ENCODE measurements around the gene DPM2. TPM values are rescaled to one million over a fixed set of nuclear protein-coding genes. Genes with fewer than 3 reads are reported as not detected.

The DPM2 gene, protein sequence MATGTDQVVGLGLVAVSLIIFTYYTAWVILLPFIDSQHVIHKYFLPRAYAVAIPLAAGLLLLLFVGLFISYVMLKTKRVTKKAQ
- 10.1 and 11.5 TPM in 2 replicates for total RNA-seq

DNA sequence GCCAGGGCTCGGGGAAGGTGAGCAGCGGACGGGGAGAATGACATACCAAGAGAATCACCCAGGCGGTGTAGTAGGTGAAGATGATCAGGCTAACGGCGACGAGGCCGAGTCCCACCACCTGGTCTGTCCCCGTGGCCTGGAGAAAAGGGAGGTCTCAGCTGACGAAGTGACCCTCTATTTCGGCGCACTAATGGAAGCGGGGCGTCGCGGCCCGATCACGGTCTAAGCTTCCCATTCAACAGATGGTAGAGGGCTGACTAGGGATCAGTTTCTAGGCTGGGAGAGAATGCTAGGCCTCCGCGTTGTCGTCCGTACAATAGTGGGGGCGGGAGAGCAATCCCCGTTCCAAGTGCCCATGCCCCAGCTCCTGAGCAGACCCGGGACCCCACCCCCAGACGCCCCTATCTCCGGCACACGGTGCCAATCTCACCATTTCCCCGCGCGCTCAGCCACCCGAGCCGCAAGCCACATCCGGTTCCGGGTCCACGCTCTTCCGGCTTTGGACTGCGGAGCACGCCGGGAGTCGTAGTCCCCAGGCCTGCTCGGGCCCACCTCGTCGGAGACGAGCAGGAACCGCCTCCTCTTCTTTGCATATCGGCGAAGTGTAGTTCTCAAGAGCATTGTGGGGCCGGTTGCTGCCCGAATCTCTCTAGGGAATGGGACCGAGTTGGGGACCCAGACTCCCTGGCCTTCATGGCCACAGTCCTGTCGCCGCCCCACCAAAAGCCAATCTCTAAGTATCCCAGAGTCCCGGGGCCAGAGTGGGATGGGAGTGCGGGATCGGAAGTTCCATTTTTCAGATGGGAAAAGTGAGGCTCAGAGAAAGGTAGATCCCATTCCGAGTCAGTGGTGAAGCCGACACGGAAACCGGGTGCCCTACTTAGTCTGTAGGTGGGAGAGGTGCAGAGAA lies at the start of gene DPM2:
TSS of gene DPM2 (minus strand) at position 467 of the 910 bp plus-strand sequence. CDS start at position 433, 34 bp downstream.
- TF ChIP-seq, protein P1, sequence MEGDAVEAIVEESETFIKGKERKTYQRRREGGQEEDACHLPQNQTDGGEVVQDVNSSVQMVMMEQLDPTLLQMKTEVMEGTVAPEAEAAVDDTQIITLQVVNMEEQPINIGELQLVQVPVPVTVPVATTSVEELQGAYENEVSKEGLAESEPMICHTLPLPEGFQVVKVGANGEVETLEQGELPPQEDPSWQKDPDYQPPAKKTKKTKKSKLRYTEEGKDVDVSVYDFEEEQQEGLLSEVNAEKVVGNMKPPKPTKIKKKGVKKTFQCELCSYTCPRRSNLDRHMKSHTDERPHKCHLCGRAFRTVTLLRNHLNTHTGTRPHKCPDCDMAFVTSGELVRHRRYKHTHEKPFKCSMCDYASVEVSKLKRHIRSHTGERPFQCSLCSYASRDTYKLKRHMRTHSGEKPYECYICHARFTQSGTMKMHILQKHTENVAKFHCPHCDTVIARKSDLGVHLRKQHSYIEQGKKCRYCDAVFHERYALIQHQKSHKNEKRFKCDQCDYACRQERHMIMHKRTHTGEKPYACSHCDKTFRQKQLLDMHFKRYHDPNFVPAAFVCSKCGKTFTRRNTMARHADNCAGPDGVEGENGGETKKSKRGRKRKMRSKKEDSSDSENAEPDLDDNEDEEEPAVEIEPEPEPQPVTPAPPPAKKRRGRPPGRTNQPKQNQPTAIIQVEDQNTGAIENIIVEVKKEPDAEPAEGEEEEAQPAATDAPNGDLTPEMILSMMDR (IDR thresholded peaks at IDR 0.05; ENCODE audit: extremely low read depth, low read depth, low read length), result no peak
- Histone ChIP-seq H3K4me2 (ENCODE audit: insufficient read depth, low read length) (peak within 1 kb of the TSS; percentile 97), H3K36me3 (ENCODE audit: insufficient read depth, low read length) (peaks cover 21% of the 10 kb centered on the region), H3K27ac (ENCODE audit: low read depth, low read length) (peak within 1 kb of the TSS; percentile 93), H3K4me1 (ENCODE audit: insufficient read depth, low read length) (peaks cover 35% of the 10 kb centered on the region), H3K27me3 (ENCODE audit: insufficient read depth, low read length) (no peaks in the 10 kb centered on the region), H3K4me3 (ENCODE audit: insufficient read depth, low read length) (peak within 1 kb of the TSS; percentile 98), H3K9me3 (ENCODE audit: low read depth, low read length) (no peaks in the 10 kb centered on the region), H4K20me1 (ENCODE audit: insufficient read depth, low read length) (peaks cover 14% of the 10 kb centered on the region), H3K79me2 (ENCODE audit: insufficient read depth, low read length) (peaks cover 47% of the 10 kb centered on the region), H2AFZ (ENCODE audit: low read length) (peak within 1 kb of the TSS; percentile 91)
- DNase-seq (ENCODE audit: insufficient read length, low spot score, missing footprints), result peak; percentile 99

DNA sequence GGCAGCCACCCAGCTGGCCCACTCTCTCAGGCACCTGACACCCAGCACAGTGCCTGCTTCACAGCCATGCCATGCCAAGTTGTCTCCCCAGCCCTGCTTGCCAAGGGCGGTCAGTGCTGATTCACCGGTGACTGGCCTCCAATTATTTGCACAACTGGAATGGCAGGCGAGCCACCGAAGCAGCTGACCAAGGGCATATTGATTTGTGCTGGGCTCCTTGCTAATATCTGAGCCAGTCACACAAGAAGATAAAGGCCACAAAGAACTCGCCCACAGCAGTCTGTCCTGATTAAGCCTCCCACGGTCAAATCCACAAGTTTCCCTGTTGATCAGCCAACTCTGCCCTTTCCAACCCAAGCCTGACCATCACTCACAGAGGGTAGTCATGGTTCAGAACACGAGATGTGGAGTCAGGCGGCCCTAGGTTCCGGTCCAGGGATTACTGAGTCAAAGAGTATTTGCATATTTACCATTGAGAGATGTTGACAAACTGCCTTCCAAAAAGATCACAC lies 49.5 kb upstream of the DPM2 start:
- Histone ChIP-seq H4K20me1 (ENCODE audit: insufficient read depth, low read length) (no peaks in the 10 kb centered on the region), H3K9me3 (ENCODE audit: low read depth, low read length) (no peaks in the 10 kb centered on the region), H3K4me3 (ENCODE audit: insufficient read depth, low read length) (no peak overlapping the region), H2AFZ (ENCODE audit: low read length) (peak overlapping the region; percentile 77), H3K27ac (ENCODE audit: low read depth, low read length) (peak overlapping the region; percentile 94), H3K79me2 (ENCODE audit: insufficient read depth, low read length) (no peaks in the 10 kb centered on the region), H3K4me1 (ENCODE audit: insufficient read depth, low read length) (peaks cover 5% of the 10 kb centered on the region), H3K36me3 (ENCODE audit: insufficient read depth, low read length) (no peaks in the 10 kb centered on the region), H3K4me2 (ENCODE audit: insufficient read depth, low read length) (peak overlapping the region; percentile 67), H3K27me3 (ENCODE audit: insufficient read depth, low read length) (no peaks in the 10 kb centered on the region)
- TF ChIP-seq, protein P1 (IDR thresholded peaks at IDR 0.05; ENCODE audit: extremely low read depth, low read depth, low read length), result no peak
- peak; percentile 98 for DNase-seq (ENCODE audit: insufficient read length, low spot score, missing footprints)

DNA sequence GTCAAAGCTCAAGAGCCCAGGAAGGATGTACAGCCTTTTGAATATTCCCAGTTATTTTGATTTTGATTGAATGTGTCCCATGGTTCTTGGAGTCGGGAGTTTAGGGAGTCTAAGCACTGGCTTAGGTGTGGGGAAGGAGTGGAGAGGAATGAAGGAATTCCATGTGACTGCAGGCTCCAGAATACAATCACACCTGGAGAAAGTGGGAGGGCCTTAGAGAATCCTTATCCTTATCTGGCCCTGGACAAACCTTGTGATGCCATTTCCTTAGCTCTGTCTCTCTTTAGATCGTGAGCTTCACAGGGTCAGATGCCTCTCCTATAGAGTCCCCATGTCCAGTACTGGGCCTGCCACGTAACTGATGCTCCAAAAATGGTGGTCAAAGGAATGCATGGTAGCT lies 47.4 kb upstream of the DPM2 start:
- DNase-seq (ENCODE audit: insufficient read length, low spot score, missing footprints), result peak; percentile 32
- H3K9me3 ChIP-seq (ENCODE audit: low read depth, low read length), result no peaks in the 10 kb centered on the region
- H3K36me3 ChIP-seq (ENCODE audit: insufficient read depth, low read length), result no peaks in the 10 kb centered on the region
- H3K27me3 ChIP-seq (ENCODE audit: insufficient read depth, low read length), result no peaks in the 10 kb centered on the region
- H3K4me2 ChIP-seq (ENCODE audit: insufficient read depth, low read length), result no peak overlapping the region
- H2AFZ ChIP-seq (ENCODE audit: low read length), result no peak overlapping the region
- H3K4me3 ChIP-seq (ENCODE audit: insufficient read depth, low read length), result no peak overlapping the region
- peaks cover 5% of the 10 kb centered on the region for H3K79me2 ChIP-seq (ENCODE audit: insufficient read depth, low read length)
- H4K20me1 ChIP-seq (ENCODE audit: insufficient read depth, low read length), result peaks cover under 1% of the 10 kb centered on the region
- no peak overlapping the region for H3K27ac ChIP-seq (ENCODE audit: low read depth, low read length)
- H3K4me1 ChIP-seq (ENCODE audit: insufficient read depth, low read length), result peaks cover 11% of the 10 kb centered on the region
- TF ChIP-seq, protein P1 (IDR thresholded peaks at IDR 0.05; ENCODE audit: extremely low read depth, low read depth, low read length), result no peak

DNA sequence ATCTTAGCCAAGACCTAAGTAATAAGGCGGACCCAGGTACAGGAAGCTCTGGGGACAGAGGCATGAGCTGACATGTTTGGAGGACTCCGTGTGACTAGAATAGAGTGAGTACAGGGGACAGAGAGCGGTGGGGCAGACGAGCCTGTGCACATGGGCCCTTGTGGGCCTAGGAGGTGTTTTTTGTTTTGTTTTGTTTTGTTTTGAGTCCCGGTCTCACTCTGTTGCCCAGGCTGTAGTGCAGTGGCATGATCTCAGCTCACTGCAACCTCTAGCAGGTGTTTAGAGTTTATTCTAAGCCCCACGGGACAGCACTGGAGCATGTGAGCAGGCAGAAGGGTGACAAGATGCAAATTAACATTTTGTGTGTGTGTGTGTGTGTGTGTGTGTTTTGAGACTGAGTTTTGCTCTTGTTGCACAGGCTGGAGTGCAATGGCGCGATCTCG lies 46.2 kb upstream of the DPM2 start:
- peaks cover 17% of the 10 kb centered on the region for H3K79me2 ChIP-seq (ENCODE audit: insufficient read depth, low read length)
- H3K4me1 ChIP-seq (ENCODE audit: insufficient read depth, low read length), result peaks cover 22% of the 10 kb centered on the region
- no peak overlapping the region for H3K4me2 ChIP-seq (ENCODE audit: insufficient read depth, low read length)
- peak; percentile 8 for DNase-seq (ENCODE audit: insufficient read length, low spot score, missing footprints)
- no peak overlapping the region for H3K27ac ChIP-seq (ENCODE audit: low read depth, low read length)
- no peaks in the 10 kb centered on the region for H3K36me3 ChIP-seq (ENCODE audit: insufficient read depth, low read length)
- peaks cover 12% of the 10 kb centered on the region for H4K20me1 ChIP-seq (ENCODE audit: insufficient read depth, low read length)
- no peaks in the 10 kb centered on the region for H3K27me3 ChIP-seq (ENCODE audit: insufficient read depth, low read length)
- H3K4me3 ChIP-seq (ENCODE audit: insufficient read depth, low read length), result no peak overlapping the region
- no peak overlapping the region for H2AFZ ChIP-seq (ENCODE audit: low read length)
- H3K9me3 ChIP-seq (ENCODE audit: low read depth, low read length), result no peaks in the 10 kb centered on the region
- TF ChIP-seq, protein P1 (IDR thresholded peaks at IDR 0.05; ENCODE audit: extremely low read depth, low read depth, low read length), result no peak

All from osteoblast (primary cell).